Endothelial cell of umbilical vein (primary cell): ENCODE data around the gene DCHS1. TPM values are rescaled to one million over a fixed set of nuclear protein-coding genes. Genes with fewer than 3 reads are reported as not detected.
A peak's percentile ranks its signal among the peaks of the same experiment; 100 is the strongest.

Experiments
- BruUV-seq: library from RNA; stranded (reverse); fragments of 400-500 nt; replicated peaks from 2 replicates; lab custom pipeline; 2021; lab: Mats Ljungman, UMichigan
- CTCF ChIA-PET: fragments of 300-600, 350-600 bp; sonication (Branson Sonifier 250); formaldehyde crosslinking; loops from one replicate; lab custom pipeline; 2021; ENCODE audit warnings: antibody characterized with exemption, inconsistent platforms; lab: Charles Lee
- POLR2A ChIA-PET: fragments of 300-600, 350-600 bp; sonication (Branson Sonifier 250); formaldehyde crosslinking; loops from one replicate; lab custom pipeline; 2021; ENCODE audit warnings: antibody characterized with exemption, inconsistent platforms; lab: Charles Lee
- DNase-seq: peaks from one replicate; pipeline ENCODE4 v3.0.0-alpha.2; 2011; ENCODE audit warnings: low read depth, low spot score
- FAIRE-seq: peaks from 2 replicates; lab custom pipeline; 2011; peaks lifted over from hg19 to GRCh38; lab: Jason Lieb, UNC
- H2AFZ ChIP-seq: 2 replicates; pipeline ENCODE4 v1.6.0; 2012; ENCODE audit warnings: low read depth, low read length, control low read depth, inconsistent platforms
- H3K27ac ChIP-seq: 2 replicates; pipeline ENCODE4 v1.5.1; 2011; ENCODE audit warnings: low read depth, mild to moderate bottlenecking, control low read depth, low read length, moderate library complexity; ENCODE audit not compliant: insufficient read depth
- H3K27me3 ChIP-seq, 2 experiments: 2 replicates each; pipeline versions ENCODE4 v1.6.0 to v1.6.1; 2011; ENCODE audit warnings: low read length in 2 of 2, mixed read lengths in 1 of 2; ENCODE audit not compliant: control insufficient read depth in 2 of 2, insufficient read depth in 2 of 2
- H3K36me3 ChIP-seq, 2 experiments: 2 replicates in 1 of 2; 3 replicates in 1 of 2; pipeline ENCODE4 v1.5.1; 2011; ENCODE audit warnings: low read length in 2 of 2, mild to moderate bottlenecking in 1 of 2, moderate library complexity in 1 of 2; ENCODE audit not compliant: control insufficient read depth in 2 of 2, insufficient read depth in 2 of 2; ENCODE audit errors: extremely low read depth in 1 of 2
- H3K4me1 ChIP-seq: 3 replicates; pipeline ENCODE4 v1.5.1; 2011; ENCODE audit warnings: mild to moderate bottlenecking, low read length; ENCODE audit not compliant: control insufficient read depth, insufficient read depth; ENCODE audit errors: extremely low read depth
- H3K4me2 ChIP-seq: 2 replicates; pipeline ENCODE4 v1.6.1; 2011; ENCODE audit warnings: low read length, control low read depth, mixed read lengths; ENCODE audit not compliant: insufficient read depth
- H3K4me3 ChIP-seq, 3 experiments: fragments of 200-600 bp in 1 of 3; sonication (generic), shearing (Covaris generic) in 1 of 3; replicated peaks in 1 of 3; 2 replicates each; pipeline ENCODE4 v1.5.1; 2011 to 2016; ENCODE audit warnings: control low read depth in 3 of 3, low read length in 3 of 3, mild to moderate bottlenecking in 2 of 3, inconsistent platforms in 1 of 3, low read depth in 1 of 3, moderate library complexity in 1 of 3; ENCODE audit not compliant: insufficient read depth in 1 of 3
- H3K79me2 ChIP-seq: 2 replicates; pipeline ENCODE4 v1.6.0; 2012; ENCODE audit warnings: low read length, inconsistent platforms; ENCODE audit not compliant: control insufficient read depth, insufficient read depth
- H3K9ac ChIP-seq: replicated peaks from 2 replicates; pipeline ENCODE3; 2011; ENCODE audit warnings: low read length, control low read depth; ENCODE audit not compliant: insufficient read depth; ENCODE audit errors: extremely low read depth
- H3K9me1 ChIP-seq: replicated peaks from 3 replicates; pipeline ENCODE4 v1.6.0; 2011; ENCODE audit warnings: mild to moderate bottlenecking, low read length; ENCODE audit not compliant: control insufficient read depth, insufficient read depth; ENCODE audit errors: extremely low read depth
- H3K9me3 ChIP-seq: replicated peaks from 2 replicates; pipeline ENCODE4 v1.5.1; 2012; ENCODE audit warnings: low read length, inconsistent platforms; ENCODE audit not compliant: control insufficient read depth, insufficient read depth
- H4K20me1 ChIP-seq: replicated peaks from 2 replicates; pipeline ENCODE3; 2011; ENCODE audit warnings: mild to moderate bottlenecking, low read length; ENCODE audit not compliant: control insufficient read depth, insufficient read depth; ENCODE audit errors: extremely low read depth
- FOS ChIP-seq: IDR thresholded peaks from 2 replicates; pipeline ENCODE4 v1.6.1; 2011; ENCODE audit warnings: mild to moderate bottlenecking, low read length, moderate library complexity, borderline replicate concordance; ENCODE audit not compliant: insufficient read depth
- JUN ChIP-seq: IDR thresholded peaks from 2 replicates; pipeline ENCODE4 v1.6.1; 2011; ENCODE audit warnings: borderline replicate concordance, low read depth; ENCODE audit not compliant: insufficient read length, insufficient read depth
- MYC ChIP-seq: IDR thresholded peaks from one replicate; pipeline ENCODE4 v1.6.1; 2011; ENCODE audit warnings: mild to moderate bottlenecking, low read depth, low read length
- POLR2A ChIP-seq: IDR thresholded peaks from 2 replicates; pipeline ENCODE4 v1.6.1; 2012; ENCODE audit warnings: low read depth, mild to moderate bottlenecking, control low read depth, low read length
- POLR2AphosphoS5 ChIP-seq: IDR thresholded peaks from 2 replicates; pipeline ENCODE4 v1.6.1; 2012; ENCODE audit warnings: low read depth, mild to moderate bottlenecking, control low read depth, low read length, moderate library complexity; ENCODE audit not compliant: insufficient read depth
- dilution Hi-C: fragments of 300-500 bp; cut with MboI; formaldehyde crosslinking; loops from one replicate; pipeline ENCODE4 v1.15.0; 2019; ENCODE audit warnings: low sequenced_read_pairs; ENCODE audit not compliant: extremely low pct_ligation_motif_present
- intact Hi-C: fragments of 100-400 bp; cut with micrococcal nuclease; formaldehyde crosslinking; loops from one replicate; pipeline ENCODE4 v1.10.0; 2022
- polyA plus RNA-seq, 4 experiments: library from polyadenylated mRNA; depleted of rRNA in 3 of 4; stranded (reverse) in 3 of 4; unstranded in 1 of 4; fragments of >200 nt; gene quantifications; 2 replicates each; pipeline versions ENCODE4 v1.2.1 to v1.2.3, GENCODE V29; 2011 to 2012; ENCODE audit warnings: missing spikeins in 1 of 4
- total RNA-seq: library from RNA; stranded (reverse); gene quantifications from 2 replicates; pipeline ENCODE4 v1.2.3, GENCODE V29; 2021
- TF ChIP-seq, protein P1 (sequence below): IDR thresholded peaks from 2 replicates; pipeline ENCODE4 v1.6.1; 2011; ENCODE audit not compliant: insufficient read depth, insufficient read length

Gene DCHS1
- total and polyA plus RNA-seq, 2 donors (not counting 3 experiments of a cell fraction or from before 2014, with no cell fraction given), result 56.2 to 73.0 TPM

DNA sequence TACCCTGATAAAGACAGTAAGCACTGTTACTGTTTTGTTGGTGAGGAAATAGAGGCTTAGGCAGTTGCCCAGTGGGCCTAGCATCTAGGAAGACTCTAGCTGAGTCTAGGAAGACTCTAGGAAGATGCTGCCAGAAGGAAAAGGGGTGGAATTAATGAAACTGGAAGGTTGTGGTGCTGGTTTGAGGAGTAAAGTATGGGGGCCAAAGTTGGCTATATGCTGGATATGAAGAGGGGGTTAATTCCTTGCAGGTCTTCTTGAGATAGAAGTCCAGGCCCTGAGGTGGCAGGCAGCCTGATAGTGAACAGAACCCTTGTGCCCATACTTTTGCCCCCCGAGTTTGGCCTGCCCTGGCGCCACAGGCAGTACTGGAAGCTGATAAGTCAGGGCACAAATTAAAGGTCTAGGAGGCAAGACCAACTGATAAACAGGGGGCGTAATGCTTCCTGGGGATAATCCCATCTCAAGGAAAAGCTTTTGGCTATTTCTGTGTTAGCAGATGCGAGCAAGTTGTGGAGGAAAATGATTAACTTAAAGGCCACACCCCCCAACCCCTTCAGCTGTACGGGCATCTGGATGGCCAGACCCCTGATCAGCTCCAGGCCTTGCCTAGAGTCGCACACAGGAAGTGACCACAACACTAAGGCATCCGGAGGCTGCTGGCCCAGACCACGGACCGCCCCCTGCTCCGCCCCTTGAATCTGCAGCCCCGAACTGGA is 49.0 kb downstream of the DCHS1 start:
- H3K9me1 ChIP-seq, result no peaks in the 10 kb centered on the region
- peak overlapping the region; percentile 91 for H3K4me2 ChIP-seq
- peaks cover 29 to 31% of the 10 kb centered on the region in 2 experiments for H3K36me3 ChIP-seq
- H3K9me3 ChIP-seq, result no peaks in the 10 kb centered on the region
- H3K79me2 ChIP-seq, result peaks cover 83% of the 10 kb centered on the region
- H3K4me3 ChIP-seq, result peak overlapping the region in 1 of 3 experiments; percentile 28
- H2AFZ ChIP-seq, result no peak overlapping the region
- H3K9ac ChIP-seq, result peak overlapping the region; percentile 50
- dilution Hi-C loops, result no loop called here
- peak; percentile 56 for TF ChIP-seq FOS
- no peak for TF ChIP-seq MYC
- TF ChIP-seq JUN, result peak; percentile 61
- TF ChIP-seq POLR2A, result peak; percentile 75
- TF ChIP-seq, protein P1, sequence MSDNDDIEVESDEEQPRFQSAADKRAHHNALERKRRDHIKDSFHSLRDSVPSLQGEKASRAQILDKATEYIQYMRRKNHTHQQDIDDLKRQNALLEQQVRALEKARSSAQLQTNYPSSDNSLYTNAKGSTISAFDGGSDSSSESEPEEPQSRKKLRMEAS, result no peak
- peak; percentile 92 for TF ChIP-seq POLR2AphosphoS5
- peaks cover 65% of the 10 kb centered on the region for H3K4me1 ChIP-seq
- CTCF ChIA-PET, result interaction anchor here (0.8 to 7.7 kb wide), 15 partner anchors 12 to 228 kb away, joined by 3 to 122 read pairs (median 5); partner anchors contain the start of genes MRPL17 and TPP1
- no peaks in the 10 kb centered on the region for H3K27me3 ChIP-seq
- intact Hi-C loops, result loop anchor here (2.0 kb wide), 1 partner anchor 228 kb away; no protein-coding TSS in a partner anchor
- peak overlapping the region; percentile 85 for H3K27ac ChIP-seq
- DNase-seq (peak; percentile 95), FAIRE-seq (peak; percentile 100)
- TSS peak; percentile 18 for BruUV-seq
- H4K20me1 ChIP-seq, result no peaks in the 10 kb centered on the region
- POLR2A ChIA-PET, result interaction anchor here (1.3 to 1.5 kb wide), 3 partner anchors 13 to 77 kb away, joined by 5 to 7 read pairs (median 6); partner anchors contain the start of genes MRPL17 and TPP1
